ENCODE measurements around the gene BBX. TPM values are rescaled to one million over a fixed set of nuclear protein-coding genes. Genes with fewer than 3 reads are reported as not detected.

The BBX gene
- total RNA-seq, 1 donor from 2014 or later: 90.3 TPM

DNA sequence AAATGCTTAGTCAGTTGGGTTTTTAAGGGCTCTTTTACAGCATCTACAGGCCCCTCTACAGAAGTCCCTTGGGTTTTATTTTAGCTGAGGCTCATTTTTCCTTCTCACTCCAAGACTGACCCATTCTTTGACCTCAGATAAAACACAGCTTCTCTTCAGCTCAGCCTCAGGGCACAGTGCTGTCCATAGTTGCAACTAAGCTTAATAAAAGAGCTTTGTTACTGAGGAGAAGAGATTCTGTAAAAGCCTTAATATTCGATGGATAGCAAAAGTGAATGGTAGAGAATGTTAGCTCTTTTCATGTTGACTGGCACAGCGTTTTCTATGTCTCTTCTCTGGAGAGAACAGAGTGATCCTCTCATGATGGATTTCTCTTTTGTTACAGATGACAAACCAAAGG lies 277.9 kb downstream of the BBX start:
- Mint-ChIP-seq H3K36me3 (peaks cover 65% of the 10 kb centered on the region), H3K27ac (no peak overlapping the region), H3K4me1 (peaks cover 22% of the 10 kb centered on the region), H3K9me3 (no peaks in the 10 kb centered on the region), H3K27me3 (ENCODE audit: low read depth) (no peaks in the 10 kb centered on the region), H3K4me3 (no peak overlapping the region)
- TF ChIP-seq, protein P1, sequence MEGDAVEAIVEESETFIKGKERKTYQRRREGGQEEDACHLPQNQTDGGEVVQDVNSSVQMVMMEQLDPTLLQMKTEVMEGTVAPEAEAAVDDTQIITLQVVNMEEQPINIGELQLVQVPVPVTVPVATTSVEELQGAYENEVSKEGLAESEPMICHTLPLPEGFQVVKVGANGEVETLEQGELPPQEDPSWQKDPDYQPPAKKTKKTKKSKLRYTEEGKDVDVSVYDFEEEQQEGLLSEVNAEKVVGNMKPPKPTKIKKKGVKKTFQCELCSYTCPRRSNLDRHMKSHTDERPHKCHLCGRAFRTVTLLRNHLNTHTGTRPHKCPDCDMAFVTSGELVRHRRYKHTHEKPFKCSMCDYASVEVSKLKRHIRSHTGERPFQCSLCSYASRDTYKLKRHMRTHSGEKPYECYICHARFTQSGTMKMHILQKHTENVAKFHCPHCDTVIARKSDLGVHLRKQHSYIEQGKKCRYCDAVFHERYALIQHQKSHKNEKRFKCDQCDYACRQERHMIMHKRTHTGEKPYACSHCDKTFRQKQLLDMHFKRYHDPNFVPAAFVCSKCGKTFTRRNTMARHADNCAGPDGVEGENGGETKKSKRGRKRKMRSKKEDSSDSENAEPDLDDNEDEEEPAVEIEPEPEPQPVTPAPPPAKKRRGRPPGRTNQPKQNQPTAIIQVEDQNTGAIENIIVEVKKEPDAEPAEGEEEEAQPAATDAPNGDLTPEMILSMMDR (IDR thresholded peaks at IDR 0.05; ENCODE audit: unreplicated experiment): no peak
- no peak for DNase-seq (ENCODE audit: low spot score in 2 of 2, unreplicated experiment in 2 of 2)

DNA sequence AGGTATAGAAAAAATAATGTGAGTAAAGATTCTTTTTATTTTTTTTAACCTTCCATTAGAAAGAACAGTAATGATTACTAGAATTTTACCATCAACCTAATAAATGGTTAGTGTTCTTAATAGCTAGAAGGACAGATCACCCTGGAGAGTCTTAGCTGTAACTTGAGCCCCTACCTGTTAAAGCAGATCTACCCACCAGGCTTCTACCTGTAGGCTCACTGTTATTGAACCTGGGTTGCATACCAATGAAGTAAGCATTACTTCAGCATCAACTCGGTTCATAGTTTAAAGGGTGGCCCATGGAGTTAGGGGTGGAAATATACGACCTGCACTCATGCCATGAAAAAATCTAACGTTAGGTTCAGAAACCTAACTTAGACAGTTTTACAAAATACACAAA lies 280.4 kb downstream of the BBX start:
- Mint-ChIP-seq H3K27ac (no peak overlapping the region), H3K27me3 (ENCODE audit: low read depth) (no peaks in the 10 kb centered on the region), H3K36me3 (peaks cover 73% of the 10 kb centered on the region), H3K9me3 (no peaks in the 10 kb centered on the region), H3K4me1 (peaks cover 12% of the 10 kb centered on the region), H3K4me3 (no peak overlapping the region)
- DNase-seq (ENCODE audit: low spot score in 2 of 2, unreplicated experiment in 2 of 2): no peak
- TF ChIP-seq, protein P1 (IDR thresholded peaks at IDR 0.05; ENCODE audit: unreplicated experiment): no peak

DNA sequence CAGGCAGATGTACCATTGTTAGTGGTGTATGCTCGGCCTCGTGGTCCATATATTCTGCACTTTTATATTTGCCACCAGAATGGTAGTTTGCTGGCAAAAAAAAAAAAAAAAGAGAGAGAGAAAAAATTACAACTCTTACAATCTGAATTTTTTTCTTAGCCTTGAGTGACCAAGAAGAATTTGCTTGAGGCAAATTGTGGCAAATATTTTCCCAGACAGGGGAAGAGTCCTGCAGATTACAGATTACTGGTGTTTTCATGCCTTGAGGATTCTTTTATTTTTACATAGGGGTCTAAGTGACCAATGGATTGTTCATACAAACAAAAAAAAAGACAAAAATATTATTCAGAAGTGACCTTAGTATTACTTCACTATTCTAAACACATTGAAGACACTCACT lies 283.3 kb downstream of the BBX start:
- DNase-seq (ENCODE audit: low spot score in 2 of 2, unreplicated experiment in 2 of 2): no peak
- Mint-ChIP-seq H3K4me1 (peaks cover 21% of the 10 kb centered on the region), H3K27me3 (ENCODE audit: low read depth) (no peaks in the 10 kb centered on the region), H3K27ac (no peak overlapping the region), H3K4me3 (no peak overlapping the region), H3K36me3 (peaks cover 61% of the 10 kb centered on the region), H3K9me3 (no peaks in the 10 kb centered on the region)
- TF ChIP-seq, protein P1 (IDR thresholded peaks at IDR 0.05; ENCODE audit: unreplicated experiment): no peak

DNA sequence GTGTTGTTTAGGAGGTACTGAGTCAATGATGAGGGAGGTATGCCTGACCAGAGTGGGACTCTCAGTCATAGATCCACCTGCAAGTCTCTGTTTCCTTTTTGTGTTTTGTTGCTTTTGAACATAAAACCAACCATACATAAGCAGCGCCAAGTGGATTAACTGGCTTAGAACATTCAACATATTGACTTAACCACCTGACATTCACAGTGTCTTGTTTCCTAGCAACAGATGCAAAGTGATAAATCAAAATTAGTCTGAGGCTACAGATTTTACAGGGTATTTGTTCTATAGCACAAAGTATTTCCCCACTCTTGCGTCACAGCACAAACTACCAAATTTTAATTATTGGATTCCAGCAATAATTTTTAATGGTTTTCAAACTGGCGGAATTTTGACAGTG lies 283.8 kb downstream of the BBX start:
- H3K27ac Mint-ChIP-seq: no peak overlapping the region
- peaks cover 56% of the 10 kb centered on the region for H3K36me3 Mint-ChIP-seq
- TF ChIP-seq, protein P1 (IDR thresholded peaks at IDR 0.05; ENCODE audit: unreplicated experiment): no peak
- H3K4me1 Mint-ChIP-seq: peaks cover 25% of the 10 kb centered on the region
- H3K9me3 Mint-ChIP-seq: no peaks in the 10 kb centered on the region
- no peaks in the 10 kb centered on the region for H3K27me3 Mint-ChIP-seq (ENCODE audit: low read depth)
- H3K4me3 Mint-ChIP-seq: no peak overlapping the region
- DNase-seq (ENCODE audit: low spot score in 2 of 2, unreplicated experiment in 2 of 2): no peak

DNA sequence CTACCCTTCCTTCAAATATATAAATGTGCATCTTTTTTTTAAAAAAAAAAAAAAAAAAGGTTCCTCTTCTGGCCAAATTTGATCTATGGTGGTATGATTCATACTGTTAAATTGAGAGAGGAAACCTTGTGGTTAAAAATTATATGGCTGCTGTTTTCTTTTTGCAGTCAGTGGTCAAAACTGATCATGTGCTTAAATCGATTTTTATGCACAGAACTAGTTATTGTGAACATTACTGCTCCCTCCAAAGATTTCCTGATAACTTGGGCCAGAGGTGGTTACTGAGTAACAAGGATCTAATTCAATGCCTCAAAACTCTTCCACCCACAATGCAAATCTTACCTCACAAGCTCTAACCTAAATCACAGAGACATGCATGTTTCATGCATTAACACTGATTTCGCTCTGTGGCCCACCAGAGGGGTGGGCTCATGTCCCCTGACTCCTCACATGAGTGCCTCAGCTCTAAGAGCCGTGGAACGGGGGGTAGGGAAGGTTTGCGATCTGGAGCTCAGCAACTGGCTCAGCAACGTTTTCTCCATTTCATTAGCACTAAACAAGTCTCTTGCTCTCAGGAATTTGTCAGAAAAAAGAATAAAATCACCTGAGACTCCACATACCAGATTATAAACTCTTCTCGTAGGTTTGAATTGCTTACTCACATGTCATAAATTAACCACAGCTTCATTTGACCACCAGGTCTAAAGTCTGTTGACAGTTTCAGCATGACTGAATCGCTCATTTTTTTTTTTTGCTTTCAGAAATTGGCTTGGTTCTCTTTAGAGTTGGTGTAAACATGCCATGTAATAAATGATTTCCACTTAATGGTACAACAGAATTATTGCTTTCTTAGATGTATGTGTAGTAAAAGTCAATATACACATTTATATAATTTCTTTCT lies 287.7 kb downstream of the BBX start:
- Mint-ChIP-seq H3K4me3 (no peak overlapping the region), H3K27me3 (ENCODE audit: low read depth) (no peaks in the 10 kb centered on the region), H3K4me1 (peaks cover 60% of the 10 kb centered on the region), H3K9me3 (no peaks in the 10 kb centered on the region), H3K36me3 (peaks cover 25% of the 10 kb centered on the region), H3K27ac (peak overlapping the region; percentile 11)
- DNase-seq (ENCODE audit: low spot score in 2 of 2, unreplicated experiment in 2 of 2): no peak
- TF ChIP-seq, protein P1 (IDR thresholded peaks at IDR 0.05; ENCODE audit: unreplicated experiment): no peak
